SK-N-SH (cell line): Measurements from ENCODE around the gene SCN4A.
"Not testable (repeated sequence)": the region's sequence is repeated elsewhere in the genome, so short reads cannot be mapped to it uniquely, and the experiment has no call there.

ENCODE experiments used
- CTCF ChIP-seq: fragments of 200-600 bp; sonication (generic); IDR thresholded peaks from 2 replicates; pipeline ENCODE4 v1.6.1; 2017; ENCODE audit warnings: antibody characterized with exemption, mild to moderate bottlenecking, moderate library complexity
- EP300 ChIP-seq, 2 experiments: IDR thresholded peaks; 2 replicates each; pipeline versions ENCODE4 v1.4.0 to v1.6.1; 2012; ENCODE audit warnings: borderline replicate concordance in 1 of 2, low read depth in 1 of 2, low read length in 1 of 2
- EZH2phosphoT487 ChIP-seq: fragments of 200-600 bp; sonication (generic); IDR thresholded peaks from 2 replicates; pipeline ENCODE4 v1.6.1; 2017; ENCODE audit warnings: low read depth, mixed run types, mild to moderate bottlenecking, antibody characterized with exemption, moderate library complexity, borderline replicate concordance
- GATA2 ChIP-seq: sonication (generic); formaldehyde crosslinking; IDR thresholded peaks from 2 replicates; pipeline ENCODE4 v1.5.0; 2020; ENCODE audit warnings: mild to moderate bottlenecking, missing genetic modification reagents
- MXI1 ChIP-seq: IDR thresholded peaks from 2 replicates; pipeline ENCODE4 v1.6.1; 2012; ENCODE audit warnings: mild to moderate bottlenecking, low read depth, low read length, improper control_type of control experiment
- PBX3 ChIP-seq: IDR thresholded peaks from 2 replicates; pipeline ENCODE4; 2012
- POLR2AphosphoS5 ChIP-seq: IDR thresholded peaks from 2 replicates; pipeline ENCODE4 v1.6.1; 2012; ENCODE audit warnings: low read depth, low read length
- RAD21 ChIP-seq: IDR thresholded peaks from 2 replicates; pipeline ENCODE4 v1.6.1; 2012; ENCODE audit warnings: mild to moderate bottlenecking, low read length
- RCOR1 ChIP-seq: fragments of 150-350 bp; IDR thresholded peaks from 2 replicates; pipeline ENCODE4 v1.6.1; 2017; ENCODE audit warnings: antibody characterized with exemption, low read length
- REST ChIP-seq: IDR thresholded peaks from 2 replicates; pipeline ENCODE4 v1.6.1; 2012; ENCODE audit warnings: mild to moderate bottlenecking, low read depth, low read length, moderate library complexity
- SIN3A ChIP-seq: IDR thresholded peaks from 2 replicates; pipeline ENCODE4 v1.6.1; 2012; ENCODE audit warnings: low read depth, mild to moderate bottlenecking, low read length, moderate library complexity, borderline replicate concordance
- YY1 ChIP-seq: IDR thresholded peaks from 2 replicates; pipeline ENCODE4 v1.4.0; 2012; ENCODE audit warnings: low read depth, mild to moderate bottlenecking

GRCh38 chr17:63917206-63917605 is 55.5 kb downstream of the SCN4A start:
- TF ChIP-seq REST; CTCF; SIN3A; EZH2phosphoT487; GATA2 (CRISPR knock-in tag); POLR2AphosphoS5; PBX3; MXI1; EP300 (IDR thresholded peaks at IDR 0.05; ENCODE audit: borderline replicate concordance in 1 of 2, low read depth in 1 of 2, low read length in 1 of 2); RAD21; YY1; RCOR1: not testable (repeated sequence)
